Endothelial cell of umbilical vein (primary cell): ENCODE results near the gene CCDC117. TPM values are rescaled to one million over a fixed set of nuclear protein-coding genes. Genes with fewer than 3 reads are reported as not detected.

Experiments
- BruUV-seq: library from RNA; stranded (reverse); fragments of 400-500 nt; replicated peaks from 2 replicates; lab custom pipeline; 2021; lab: Mats Ljungman, UMichigan
- CTCF ChIA-PET: fragments of 300-600, 350-600 bp; sonication (Branson Sonifier 250); formaldehyde crosslinking; loops from one replicate; lab custom pipeline; 2021; ENCODE audit warnings: antibody characterized with exemption, inconsistent platforms; lab: Charles Lee
- POLR2A ChIA-PET: fragments of 300-600, 350-600 bp; sonication (Branson Sonifier 250); formaldehyde crosslinking; loops from one replicate; lab custom pipeline; 2021; ENCODE audit warnings: antibody characterized with exemption, inconsistent platforms; lab: Charles Lee
- DNase-seq: peaks from one replicate; pipeline ENCODE4 v3.0.0-alpha.2; 2011; ENCODE audit warnings: low read depth, low spot score
- FAIRE-seq: peaks from 2 replicates; lab custom pipeline; 2011; peaks lifted over from hg19 to GRCh38; lab: Jason Lieb, UNC
- H2AFZ ChIP-seq: 2 replicates; pipeline ENCODE4 v1.6.0; 2012; ENCODE audit warnings: low read depth, low read length, control low read depth, inconsistent platforms
- H3K27ac ChIP-seq: 2 replicates; pipeline ENCODE4 v1.5.1; 2011; ENCODE audit warnings: low read depth, mild to moderate bottlenecking, control low read depth, low read length, moderate library complexity; ENCODE audit not compliant: insufficient read depth
- H3K27me3 ChIP-seq, 2 experiments: 2 replicates each; pipeline versions ENCODE4 v1.6.0 to v1.6.1; 2011; ENCODE audit warnings: low read length in 2 of 2, mixed read lengths in 1 of 2; ENCODE audit not compliant: control insufficient read depth in 2 of 2, insufficient read depth in 2 of 2
- H3K36me3 ChIP-seq, 2 experiments: 2 replicates in 1 of 2; 3 replicates in 1 of 2; pipeline ENCODE4 v1.5.1; 2011; ENCODE audit warnings: low read length in 2 of 2, mild to moderate bottlenecking in 1 of 2, moderate library complexity in 1 of 2; ENCODE audit not compliant: control insufficient read depth in 2 of 2, insufficient read depth in 2 of 2; ENCODE audit errors: extremely low read depth in 1 of 2
- H3K4me1 ChIP-seq: 3 replicates; pipeline ENCODE4 v1.5.1; 2011; ENCODE audit warnings: mild to moderate bottlenecking, low read length; ENCODE audit not compliant: control insufficient read depth, insufficient read depth; ENCODE audit errors: extremely low read depth
- H3K4me2 ChIP-seq: 2 replicates; pipeline ENCODE4 v1.6.1; 2011; ENCODE audit warnings: low read length, control low read depth, mixed read lengths; ENCODE audit not compliant: insufficient read depth
- H3K4me3 ChIP-seq, 3 experiments: fragments of 200-600 bp in 1 of 3; sonication (generic), shearing (Covaris generic) in 1 of 3; replicated peaks in 1 of 3; 2 replicates each; pipeline ENCODE4 v1.5.1; 2011 to 2016; ENCODE audit warnings: control low read depth in 3 of 3, low read length in 3 of 3, mild to moderate bottlenecking in 2 of 3, inconsistent platforms in 1 of 3, low read depth in 1 of 3, moderate library complexity in 1 of 3; ENCODE audit not compliant: insufficient read depth in 1 of 3
- H3K79me2 ChIP-seq: 2 replicates; pipeline ENCODE4 v1.6.0; 2012; ENCODE audit warnings: low read length, inconsistent platforms; ENCODE audit not compliant: control insufficient read depth, insufficient read depth
- H3K9ac ChIP-seq: replicated peaks from 2 replicates; pipeline ENCODE3; 2011; ENCODE audit warnings: low read length, control low read depth; ENCODE audit not compliant: insufficient read depth; ENCODE audit errors: extremely low read depth
- H3K9me1 ChIP-seq: replicated peaks from 3 replicates; pipeline ENCODE4 v1.6.0; 2011; ENCODE audit warnings: mild to moderate bottlenecking, low read length; ENCODE audit not compliant: control insufficient read depth, insufficient read depth; ENCODE audit errors: extremely low read depth
- H3K9me3 ChIP-seq: replicated peaks from 2 replicates; pipeline ENCODE4 v1.5.1; 2012; ENCODE audit warnings: low read length, inconsistent platforms; ENCODE audit not compliant: control insufficient read depth, insufficient read depth
- H4K20me1 ChIP-seq: replicated peaks from 2 replicates; pipeline ENCODE3; 2011; ENCODE audit warnings: mild to moderate bottlenecking, low read length; ENCODE audit not compliant: control insufficient read depth, insufficient read depth; ENCODE audit errors: extremely low read depth
- CTCF ChIP-seq, 2 donors: IDR thresholded peaks; 1 replicate in 1 of 2; 2 replicates in 1 of 2; pipeline ENCODE4 v1.5.1; 2011; ENCODE audit warnings: low read length in 2 of 2, mild to moderate bottlenecking in 2 of 2, moderate library complexity in 2 of 2, control low read depth in 1 of 2, inconsistent platforms in 1 of 2, low read depth in 1 of 2; ENCODE audit not compliant: insufficient read depth in 1 of 2; ENCODE audit errors: extremely low read depth in 1 of 2
- FOS ChIP-seq: IDR thresholded peaks from 2 replicates; pipeline ENCODE4 v1.6.1; 2011; ENCODE audit warnings: mild to moderate bottlenecking, low read length, moderate library complexity, borderline replicate concordance; ENCODE audit not compliant: insufficient read depth
- GATA2 ChIP-seq: IDR thresholded peaks from 2 replicates; pipeline ENCODE4 v1.7.0; 2011; ENCODE audit warnings: low read depth, mild to moderate bottlenecking, moderate library complexity, mixed read lengths, low read length; ENCODE audit not compliant: insufficient read length, insufficient read depth
- JUN ChIP-seq: IDR thresholded peaks from 2 replicates; pipeline ENCODE4 v1.6.1; 2011; ENCODE audit warnings: borderline replicate concordance, low read depth; ENCODE audit not compliant: insufficient read length, insufficient read depth
- MAX ChIP-seq: IDR thresholded peaks from 2 replicates; pipeline ENCODE4 v1.6.1; 2011; ENCODE audit not compliant: insufficient read depth, insufficient read length
- MYC ChIP-seq: IDR thresholded peaks from one replicate; pipeline ENCODE4 v1.6.1; 2011; ENCODE audit warnings: mild to moderate bottlenecking, low read depth, low read length
- POLR2AphosphoS5 ChIP-seq: IDR thresholded peaks from 2 replicates; pipeline ENCODE4 v1.6.1; 2012; ENCODE audit warnings: low read depth, mild to moderate bottlenecking, control low read depth, low read length, moderate library complexity; ENCODE audit not compliant: insufficient read depth
- dilution Hi-C: fragments of 300-500 bp; cut with MboI; formaldehyde crosslinking; loops from one replicate; pipeline ENCODE4 v1.15.0; 2019; ENCODE audit warnings: low sequenced_read_pairs; ENCODE audit not compliant: extremely low pct_ligation_motif_present
- intact Hi-C: fragments of 100-400 bp; cut with micrococcal nuclease; formaldehyde crosslinking; loops from one replicate; pipeline ENCODE4 v1.10.0; 2022
- polyA plus RNA-seq, 4 experiments: library from polyadenylated mRNA; depleted of rRNA in 3 of 4; stranded (reverse) in 3 of 4; unstranded in 1 of 4; fragments of >200 nt; gene quantifications; 2 replicates each; pipeline versions ENCODE4 v1.2.1 to v1.2.3, GENCODE V29; 2011 to 2012; ENCODE audit warnings: missing spikeins in 1 of 4
- total RNA-seq: library from RNA; stranded (reverse); gene quantifications from 2 replicates; pipeline ENCODE4 v1.2.3, GENCODE V29; 2021

CCDC117 gene
- total and polyA plus RNA-seq, 2 donors (not counting 3 experiments of a cell fraction or from before 2014, with no cell fraction given) = 5.5 to 23.3 TPM

GRCh38 chr22:28791124-28791523 is 18.6 kb downstream of the CCDC117 start:
- H3K4me1 ChIP-seq = no peaks in the 10 kb centered on the region
- intact Hi-C loops = no loop called here
- ChIA-PET CTCF (interaction anchor here (1.4 to 4.6 kb wide), 3 partner anchors 38 to 454 kb away, joined by 4 to 34 read pairs (median 5); no protein-coding TSS in a partner anchor), POLR2A (interaction anchor here (0.7 kb wide), 2 partner anchors 9 to 600 kb away, joined by 4 to 5 read pairs; partner anchors contain the start of gene XBP1)
- no TSS peak for BruUV-seq
- peaks cover 11% of the 10 kb centered on the region for H4K20me1 ChIP-seq
- H3K36me3 ChIP-seq = peaks cover 23 to 27% of the 10 kb centered on the region in 2 experiments
- no peak for DNase-seq
- dilution Hi-C loops = no loop called here
- H3K27ac ChIP-seq = no peak overlapping the region
- no peaks in the 10 kb centered on the region for H3K9me1 ChIP-seq
- TF ChIP-seq JUN = no peak
- TF ChIP-seq FOS = no peak
- no peak for TF ChIP-seq POLR2AphosphoS5
- no peak for TF ChIP-seq MAX
- TF ChIP-seq CTCF (IDR thresholded peaks at IDR 0.05; ENCODE audit: extremely low read depth in 1 of 2, insufficient read depth in 1 of 2, low read depth in 1 of 2, low read length in 2 of 2) = no peak
- no peak for TF ChIP-seq GATA2
- no peak for TF ChIP-seq MYC
- FAIRE-seq = no peak
- no peaks in the 10 kb centered on the region for H3K27me3 ChIP-seq
- H3K4me3 ChIP-seq = no peak overlapping the region
- H3K79me2 ChIP-seq = peaks cover 17% of the 10 kb centered on the region
- no peak overlapping the region for H3K9ac ChIP-seq
- H3K9me3 ChIP-seq = no peaks in the 10 kb centered on the region
- H2AFZ ChIP-seq = no peak overlapping the region
- no peak overlapping the region for H3K4me2 ChIP-seq
